ENCODE measurements around the gene HNRNPUL1. TPM values are rescaled to one million over a fixed set of nuclear protein-coding genes. Genes with fewer than 3 reads are reported as not detected.
A peak's percentile ranks its signal among the peaks of the same experiment; 100 is the strongest.

The HNRNPUL1 gene
- total RNA-seq (2014; rRNA removed; shearing (Covaris generic)) = 260 and 274 TPM in 2 replicates

GRCh38 chr19:41263850-41264580, at the start of gene HNRNPUL1:
Gene HNRNPUL1 (plus strand): TSS chr19:41264372. CDS start chr19:41264504, 132 bp downstream.
- Histone ChIP-seq H3K36me3 (peaks cover 17% of the 10 kb centered on the region), H3K27me3 (no peaks in the 10 kb centered on the region), H3K9me3 (replicated peaks) (no peaks in the 10 kb centered on the region), H3K4me3 (peak within 1 kb of the TSS; percentile 95), H3K4me1 (no peaks in the 10 kb centered on the region), H3K27ac (peak within 1 kb of the TSS; percentile 100)
- DNase-seq = peak; percentile 100

GRCh38 chr19:41217741-41218140, 46.4 kb upstream of the HNRNPUL1 start:
- no peak overlapping the region for H3K27ac ChIP-seq

GRCh38 chr19:41218249-41218614, 45.9 kb upstream of the HNRNPUL1 start:
- Histone ChIP-seq H3K27me3 (no peaks in the 10 kb centered on the region), H3K9me3 (replicated peaks) (no peaks in the 10 kb centered on the region), H3K4me3 (peak overlapping the region; percentile 76), H3K4me1 (peaks cover 8% of the 10 kb centered on the region), H3K36me3 (peaks cover 6% of the 10 kb centered on the region; the same call in 1 of the 2 replicates), H3K27ac (peak overlapping the region; percentile 24; the same call in 1 of the 2 replicates)
- no peak for DNase-seq

More at GRCh38 chr19:41217741-41218140, 46.4 kb upstream of the HNRNPUL1 start:
- Histone ChIP-seq H3K4me1 (peaks cover 4% of the 10 kb centered on the region), H3K27me3 (no peaks in the 10 kb centered on the region), H3K36me3 (peaks cover 6% of the 10 kb centered on the region; the same call in 1 of the 2 replicates), H3K9me3 (replicated peaks) (no peaks in the 10 kb centered on the region), H3K4me3 (no peak overlapping the region)
- no peak for DNase-seq

GRCh38 chr19:41218615-41219507, 45.3 kb upstream of the HNRNPUL1 start, which contains the start of gene AXL:
Gene AXL (plus strand): TSS chr19:41219223. CDS start chr19:41219393, 170 bp downstream.
- peak; percentile 76 to 80 for DNase-seq
- H3K36me3 ChIP-seq = peaks cover 6% of the 10 kb centered on the region; the same call in 1 of the 2 replicates
- peak within 1 kb of the TSS; percentile 24; the same call in 1 of the 2 replicates for H3K27ac ChIP-seq
- H3K27me3 ChIP-seq = no peaks in the 10 kb centered on the region
- peaks cover 14% of the 10 kb centered on the region for H3K4me1 ChIP-seq
- no peaks in the 10 kb centered on the region for H3K9me3 ChIP-seq (replicated peaks)
- H3K4me3 ChIP-seq = peak within 1 kb of the TSS; percentile 76

GRCh38 chr19:41219924-41220567, 44.1 kb upstream of the HNRNPUL1 start:
- peak; percentile 36 to 48 for DNase-seq
- H3K4me1 ChIP-seq = peaks cover 26% of the 10 kb centered on the region
- H3K4me3 ChIP-seq = peak overlapping the region; percentile 76
- peaks cover 6% of the 10 kb centered on the region; the same call in 1 of the 2 replicates for H3K36me3 ChIP-seq
- peak overlapping the region; percentile 14; the same call in 1 of the 2 replicates for H3K27ac ChIP-seq
- no peaks in the 10 kb centered on the region for H3K27me3 ChIP-seq
- no peaks in the 10 kb centered on the region for H3K9me3 ChIP-seq (replicated peaks)

GRCh38 chr19:41220811-41221210, 43.4 kb upstream of the HNRNPUL1 start:
- H3K27ac ChIP-seq = no peak overlapping the region
- DNase-seq = no peak
- no peaks in the 10 kb centered on the region for H3K9me3 ChIP-seq (replicated peaks)
- H3K4me1 ChIP-seq = peaks cover 34% of the 10 kb centered on the region
- H3K36me3 ChIP-seq = peaks cover 6% of the 10 kb centered on the region; the same call in 1 of the 2 replicates
- H3K4me3 ChIP-seq = peak overlapping the region; percentile 76
- no peaks in the 10 kb centered on the region for H3K27me3 ChIP-seq

- Histone ChIP-seq H3K4me1 (peaks cover 38% of the 10 kb centered on the region), H3K36me3 (peaks cover 6% of the 10 kb centered on the region; the same call in 1 of the 2 replicates), H3K4me3 (no peak overlapping the region), H3K27ac (no peak overlapping the region), H3K27me3 (no peaks in the 10 kb centered on the region), H3K9me3 (replicated peaks) (no peaks in the 10 kb centered on the region)
- no peak for DNase-seq
Observed at GRCh38 chr19:41221514-41222205, 42.5 kb upstream of the HNRNPUL1 start.

- Histone ChIP-seq H3K9me3 (replicated peaks) (no peaks in the 10 kb centered on the region), H3K4me3 (no peak overlapping the region), H3K36me3 (peaks cover 6% of the 10 kb centered on the region; the same call in 1 of the 2 replicates), H3K27me3 (no peaks in the 10 kb centered on the region), H3K27ac (no peak overlapping the region), H3K4me1 (peaks cover 42% of the 10 kb centered on the region)
- no peak for DNase-seq
Observed at GRCh38 chr19:41222240-41222639, 41.9 kb upstream of the HNRNPUL1 start.

- no peaks in the 10 kb centered on the region for H3K27me3 ChIP-seq
- H3K36me3 ChIP-seq = peaks cover 6% of the 10 kb centered on the region; the same call in 1 of the 2 replicates
- peaks cover 42% of the 10 kb centered on the region for H3K4me1 ChIP-seq
- DNase-seq = peak; percentile 62 to 86
- no peak overlapping the region for H3K4me3 ChIP-seq
- no peaks in the 10 kb centered on the region for H3K9me3 ChIP-seq (replicated peaks)
- H3K27ac ChIP-seq = peak overlapping the region; percentile 33
Observed at GRCh38 chr19:41223431-41224234, 40.5 kb upstream of the HNRNPUL1 start.

GRCh38 chr19:41224632-41225031, 39.5 kb upstream of the HNRNPUL1 start:
- Histone ChIP-seq H3K4me1 (peaks cover 42% of the 10 kb centered on the region), H3K4me3 (no peak overlapping the region), H3K36me3 (peaks cover 6% of the 10 kb centered on the region; the same call in 1 of the 2 replicates), H3K27ac (no peak overlapping the region; the same call in 1 of the 2 replicates), H3K9me3 (replicated peaks) (no peaks in the 10 kb centered on the region), H3K27me3 (no peaks in the 10 kb centered on the region)
- no peak for DNase-seq

- no peak for DNase-seq
- no peaks in the 10 kb centered on the region for H3K27me3 ChIP-seq
- no peaks in the 10 kb centered on the region for H3K9me3 ChIP-seq (replicated peaks)
- H3K36me3 ChIP-seq = peaks cover 6% of the 10 kb centered on the region; the same call in 1 of the 2 replicates
- peak overlapping the region; percentile 57 for H3K4me3 ChIP-seq
- H3K27ac ChIP-seq = peak overlapping the region; percentile 83
- H3K4me1 ChIP-seq = peaks cover 42% of the 10 kb centered on the region
Observed at GRCh38 chr19:41225238-41226052, 38.7 kb upstream of the HNRNPUL1 start.

GRCh38 chr19:41226053-41226873, 37.9 kb upstream of the HNRNPUL1 start:
- Histone ChIP-seq H3K9me3 (replicated peaks) (no peaks in the 10 kb centered on the region), H3K27ac (peak overlapping the region; percentile 83), H3K4me3 (peak overlapping the region; percentile 57), H3K36me3 (no peaks in the 10 kb centered on the region; the same call in 1 of the 2 replicates), H3K4me1 (peaks cover 38% of the 10 kb centered on the region), H3K27me3 (no peaks in the 10 kb centered on the region)
- peak; percentile 81 to 90 for DNase-seq

All from SJCRH30 (cell line).